ENCODE data around the gene EXOG. TPM values are rescaled to one million over a fixed set of nuclear protein-coding genes. Genes with fewer than 3 reads are reported as not detected.

The EXOG gene, protein sequence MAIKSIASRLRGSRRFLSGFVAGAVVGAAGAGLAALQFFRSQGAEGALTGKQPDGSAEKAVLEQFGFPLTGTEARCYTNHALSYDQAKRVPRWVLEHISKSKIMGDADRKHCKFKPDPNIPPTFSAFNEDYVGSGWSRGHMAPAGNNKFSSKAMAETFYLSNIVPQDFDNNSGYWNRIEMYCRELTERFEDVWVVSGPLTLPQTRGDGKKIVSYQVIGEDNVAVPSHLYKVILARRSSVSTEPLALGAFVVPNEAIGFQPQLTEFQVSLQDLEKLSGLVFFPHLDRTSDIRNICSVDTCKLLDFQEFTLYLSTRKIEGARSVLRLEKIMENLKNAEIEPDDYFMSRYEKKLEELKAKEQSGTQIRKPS
- 6.3 and 13.3 TPM in 2 replicates for total RNA-seq

DNA sequence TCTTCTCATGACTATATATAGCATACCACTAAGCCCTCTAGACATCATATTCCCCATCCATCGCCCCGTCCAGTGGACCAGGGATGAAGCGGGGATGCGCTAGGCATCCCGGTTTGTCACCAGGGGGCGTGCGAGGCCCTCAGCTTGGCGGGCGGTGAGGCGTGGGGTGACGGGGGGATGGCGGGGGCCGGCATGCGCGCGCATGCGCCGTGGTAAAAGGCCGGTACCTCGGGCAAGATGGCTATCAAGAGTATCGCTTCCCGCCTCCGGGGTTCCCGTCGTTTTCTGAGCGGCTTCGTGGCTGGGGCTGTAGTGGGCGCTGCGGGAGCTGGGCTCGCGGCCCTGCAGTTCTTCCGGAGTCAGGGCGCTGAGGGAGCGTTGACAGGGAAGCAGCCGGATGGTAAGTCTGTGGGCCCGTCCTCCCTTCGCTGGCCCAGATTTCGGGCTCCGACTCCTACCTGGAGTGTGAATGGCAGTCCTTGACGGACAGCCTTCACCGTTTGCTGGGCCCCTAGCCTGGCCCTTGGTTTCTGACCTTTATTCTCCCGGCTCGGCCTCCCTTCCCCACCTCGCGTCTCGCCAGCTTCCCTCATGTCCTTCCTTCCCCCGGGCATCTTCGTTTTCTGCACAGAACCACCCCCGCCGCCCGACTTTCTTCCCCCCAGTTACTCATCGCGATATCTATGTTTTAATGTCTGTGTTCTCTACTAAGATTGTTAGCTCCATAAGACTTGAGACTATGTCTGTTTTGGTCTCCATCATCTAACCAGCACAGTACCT is at the start of gene EXOG:
EXOG (plus strand) TSS at position 210 of the 780 bp plus-strand sequence; CDS start at position 238, 28 bp downstream.

DNA sequence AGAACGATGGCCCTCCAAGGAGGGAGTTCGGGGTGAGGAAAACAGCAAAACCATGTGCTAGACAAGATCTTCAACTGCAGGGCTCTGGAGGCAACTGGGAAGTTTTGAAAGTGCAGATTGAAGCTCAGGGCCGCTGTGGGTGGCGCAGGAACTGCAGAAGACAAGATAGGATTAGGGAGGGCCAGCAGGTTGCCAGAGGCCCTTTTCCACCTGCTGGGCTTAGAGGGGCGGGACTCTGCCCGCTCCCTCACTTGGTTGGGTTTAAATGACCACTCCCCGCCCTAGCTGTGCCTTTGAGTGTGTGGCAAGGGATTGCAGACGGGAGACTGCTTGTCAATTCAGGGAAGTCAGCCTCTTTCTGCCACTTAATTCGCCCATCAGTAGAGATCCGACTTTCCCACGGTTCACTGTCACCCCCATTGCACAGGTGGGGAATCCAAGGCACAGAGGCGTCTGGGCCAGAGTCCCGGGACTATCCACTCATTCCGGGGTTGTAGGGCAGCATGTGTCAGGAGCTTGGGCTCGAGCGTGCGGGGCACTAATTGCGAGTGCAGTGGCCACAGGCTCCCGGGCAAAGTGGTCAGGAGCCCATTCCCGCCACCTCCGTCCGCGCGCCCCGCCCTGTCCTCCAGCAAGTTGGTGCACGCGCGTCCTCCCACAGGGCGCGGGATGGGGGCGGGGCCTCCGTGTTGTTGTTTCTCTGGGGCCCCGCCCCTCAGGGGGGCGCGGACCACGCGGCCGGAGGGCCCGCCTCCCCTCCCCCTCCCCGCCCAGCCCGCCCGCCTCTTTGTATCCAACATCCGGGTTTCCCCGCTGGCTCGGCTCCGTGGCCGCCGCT is 42.8 kb upstream of the EXOG start, which contains the start of gene ACVR2B:
ACVR2B (plus strand) TSS at position 816 of the 838 bp plus-strand sequence. CDS start 433 bp downstream, outside the sequence.

Other genes with a start within 250 kb of the EXOG start
- 0.16 and 0.76 TPM in 2 replicates for gene SLC22A13, start 230.5 kb upstream of the EXOG start, total RNA-seq
- under 0.01 and 0.31 TPM in 2 replicates for gene SLC22A14, start 214.0 kb upstream of the EXOG start, total RNA-seq
- 3.2 and 4.8 TPM in 2 replicates for gene XYLB, start 149.6 kb upstream of the EXOG start, total RNA-seq
- gene ACVR2B, start 42.5 kb upstream of the EXOG start, total RNA-seq, result 1.9 and 5.7 TPM in 2 replicates
- 1.6 and 5.2 TPM in 2 replicates for gene SCN5A, start 153.3 kb downstream of the EXOG start, total RNA-seq